ENCODE results near the gene AP1M1.

- TF ChIP-seq ZFP3 (CRISPR knock-in tag; IDR thresholded peaks at IDR 0.05), result no peak
- no peak for TF ChIP-seq ZC3H10 (CRISPR knock-in tag; IDR thresholded peaks at IDR 0.05)
- no peak for TF ChIP-seq SNAI2 (CRISPR knock-in tag; IDR thresholded peaks at IDR 0.05)
- TF ChIP-seq PPARA (CRISPR knock-in tag; IDR thresholded peaks at IDR 0.05; ENCODE audit: borderline replicate concordance), result no peak
- no peak for TF ChIP-seq RARB (CRISPR knock-in tag; IDR thresholded peaks at IDR 0.05)
- no peak for TF ChIP-seq GLIS3 (CRISPR knock-in tag; IDR thresholded peaks at IDR 0.05)
- TF ChIP-seq PATZ1 (CRISPR knock-in tag; IDR thresholded peaks at IDR 0.05; ENCODE audit: borderline replicate concordance), result no peak
- TF ChIP-seq ARNTL (CRISPR knock-in tag; IDR thresholded peaks at IDR 0.05; ENCODE audit: borderline replicate concordance, low read depth), result no peak
- TF ChIP-seq ESRRG (CRISPR knock-in tag; IDR thresholded peaks at IDR 0.05), result no peak
- TF ChIP-seq CREB5 (CRISPR knock-in tag; IDR thresholded peaks at IDR 0.05; ENCODE audit: low read depth), result no peak
- no peak for TF ChIP-seq ZNF8 (CRISPR knock-in tag; IDR thresholded peaks at IDR 0.05)
- TF ChIP-seq OSR1 (CRISPR knock-in tag; IDR thresholded peaks at IDR 0.05), result no peak
- TF ChIP-seq ZNF70 (CRISPR knock-in tag; IDR thresholded peaks at IDR 0.05), result no peak
Measured at GRCh38 chr19:16247353-16248182, 49.9 kb downstream of the AP1M1 start.
